ENCODE data around the gene GTF3C6. TPM values are rescaled to one million over a fixed set of nuclear protein-coding genes. Genes with fewer than 3 reads are reported as not detected.

GTF3C6 gene
- total and polyA plus RNA-seq, 2 of the 8 experiments (the other 6 are each of a cell fraction or from before 2014, with no cell fraction given): 13.1 to 87.4 TPM

GRCh38 chr6:110971468-110971867, 13.0 kb downstream of the GTF3C6 start (continued):
- TF ChIP-seq CHD7 (IDR thresholded peaks at IDR 0.05; ENCODE audit: insufficient replicate concordance, low read length) (no peak), CTBP2 (IDR thresholded peaks at IDR 0.05; ENCODE audit: borderline replicate concordance, insufficient read depth, insufficient read length, low read length) (no peak), JUN (IDR thresholded peaks at IDR 0.05; ENCODE audit: low read depth, low read length) (no peak), RAD21 (IDR thresholded peaks at IDR 0.05 in 1 of 2, conservative IDR thresholded peaks at IDR 0.05 in 1 of 2; ENCODE audit: low read depth in 2 of 2, low read length in 2 of 2) (no peak)

Data from H1 (cell line).